ENCODE results near the gene IRS1.
"Not testable (repeated sequence)": the region's sequence is repeated elsewhere in the genome, so short reads cannot be mapped to it uniquely, and the experiment has no call there.

The IRS1 gene

GRCh38 chr2:226799211-226799975 lies at the start of gene IRS1:
Gene IRS1 (minus strand): TSS chr2:226799820. CDS start chr2:226798738, 1,082 bp downstream.
- TF ChIP-seq ZFX (IDR thresholded peaks at IDR 0.05) = no peak
- TF ChIP-seq, protein P1, sequence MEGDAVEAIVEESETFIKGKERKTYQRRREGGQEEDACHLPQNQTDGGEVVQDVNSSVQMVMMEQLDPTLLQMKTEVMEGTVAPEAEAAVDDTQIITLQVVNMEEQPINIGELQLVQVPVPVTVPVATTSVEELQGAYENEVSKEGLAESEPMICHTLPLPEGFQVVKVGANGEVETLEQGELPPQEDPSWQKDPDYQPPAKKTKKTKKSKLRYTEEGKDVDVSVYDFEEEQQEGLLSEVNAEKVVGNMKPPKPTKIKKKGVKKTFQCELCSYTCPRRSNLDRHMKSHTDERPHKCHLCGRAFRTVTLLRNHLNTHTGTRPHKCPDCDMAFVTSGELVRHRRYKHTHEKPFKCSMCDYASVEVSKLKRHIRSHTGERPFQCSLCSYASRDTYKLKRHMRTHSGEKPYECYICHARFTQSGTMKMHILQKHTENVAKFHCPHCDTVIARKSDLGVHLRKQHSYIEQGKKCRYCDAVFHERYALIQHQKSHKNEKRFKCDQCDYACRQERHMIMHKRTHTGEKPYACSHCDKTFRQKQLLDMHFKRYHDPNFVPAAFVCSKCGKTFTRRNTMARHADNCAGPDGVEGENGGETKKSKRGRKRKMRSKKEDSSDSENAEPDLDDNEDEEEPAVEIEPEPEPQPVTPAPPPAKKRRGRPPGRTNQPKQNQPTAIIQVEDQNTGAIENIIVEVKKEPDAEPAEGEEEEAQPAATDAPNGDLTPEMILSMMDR (conservative IDR thresholded peaks at IDR 0.05) = peak; percentile 76
- peak within 1 kb of the TSS; percentile 80 for H3K27ac ChIP-seq

DNA sequence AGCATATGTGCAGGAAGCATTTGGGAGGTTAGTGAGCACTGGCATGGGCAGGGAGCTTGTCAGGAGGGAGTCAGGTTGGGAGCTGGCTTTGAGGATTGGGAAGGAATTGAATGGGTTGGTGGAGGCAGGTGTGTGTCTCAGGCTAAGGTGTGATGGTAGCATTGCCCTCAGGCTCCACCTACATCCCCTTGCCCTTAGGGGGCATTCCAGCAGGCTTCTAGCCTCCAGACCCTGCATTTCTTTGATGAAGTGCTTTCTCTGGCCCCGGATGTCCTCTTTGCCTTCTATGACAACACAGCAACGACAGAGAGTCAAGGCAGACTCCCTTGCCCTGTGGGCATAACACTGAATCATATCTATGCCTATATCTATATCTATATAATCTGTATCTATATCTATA lies 49.7 kb upstream of the IRS1 start:
- H3K27ac ChIP-seq = no peak overlapping the region
- TF ChIP-seq, protein P1 (conservative IDR thresholded peaks at IDR 0.05) = no peak
- TF ChIP-seq ZFX (IDR thresholded peaks at IDR 0.05) = no peak

DNA sequence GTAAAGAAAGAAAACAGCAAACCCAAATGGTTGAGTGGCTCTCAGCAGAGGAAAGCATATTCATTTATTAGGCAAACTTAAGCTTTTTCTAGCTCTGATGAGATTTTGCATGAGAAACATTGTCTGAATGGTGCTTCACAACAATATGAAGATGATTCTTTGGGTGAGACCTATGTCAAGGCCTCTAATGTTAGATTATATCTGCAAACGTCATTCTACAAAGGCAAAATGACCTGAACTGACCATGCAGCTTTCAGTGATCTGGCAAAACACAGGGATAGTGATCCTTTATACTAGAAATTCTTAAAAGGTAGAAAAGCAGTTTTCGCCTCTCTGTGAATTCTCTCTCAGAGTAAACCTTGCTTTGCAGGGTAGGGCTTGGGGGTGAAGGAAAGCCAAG lies 47.9 kb upstream of the IRS1 start:
- TF ChIP-seq, protein P1 (conservative IDR thresholded peaks at IDR 0.05) = no peak

GRCh38 chr2:226847090-226847489 lies 47.5 kb upstream of the IRS1 start:
- no peak for TF ChIP-seq ZFX (IDR thresholded peaks at IDR 0.05)
- TF ChIP-seq, protein P1 (conservative IDR thresholded peaks at IDR 0.05) = no peak
- H3K27ac ChIP-seq = no peak overlapping the region

More for the DNA sequence above, 47.9 kb upstream of the IRS1 start:
- H3K27ac ChIP-seq = no peak overlapping the region

GRCh38 chr2:226845386-226846116 lies 45.9 kb upstream of the IRS1 start:
- no peak overlapping the region for H3K27ac ChIP-seq
- no peak for TF ChIP-seq ZFX (IDR thresholded peaks at IDR 0.05)
- TF ChIP-seq, protein P1 (conservative IDR thresholded peaks at IDR 0.05) = no peak

DNA sequence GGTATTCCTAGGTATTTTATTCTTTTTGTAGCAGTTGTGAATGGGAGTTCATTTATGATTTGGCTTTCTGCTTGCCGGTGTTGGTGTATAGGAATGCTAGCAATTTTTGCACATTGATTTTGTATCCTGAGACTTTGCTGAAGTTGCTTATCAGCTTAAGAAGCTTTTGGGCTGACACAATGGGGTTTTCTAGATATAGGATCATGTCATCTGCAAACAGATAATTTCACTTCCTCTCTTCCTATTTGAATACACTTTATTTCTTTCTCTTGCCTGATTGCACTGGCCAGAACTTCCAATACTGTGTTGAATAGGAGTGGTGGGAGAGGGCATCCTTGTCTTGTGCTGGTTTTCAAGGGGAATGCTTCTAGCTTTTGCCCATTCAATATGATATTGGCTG lies 43.4 kb upstream of the IRS1 start:
- H3K27ac ChIP-seq = not testable (repeated sequence)

GRCh38 chr2:226839951-226840350 lies 40.3 kb upstream of the IRS1 start:
- no peak overlapping the region for H3K27ac ChIP-seq
- TF ChIP-seq, protein P1 (conservative IDR thresholded peaks at IDR 0.05) = no peak
- no peak for TF ChIP-seq ZFX (IDR thresholded peaks at IDR 0.05)

Measured in C4-2B (cell line).